Mammary epithelial cell (primary cell): Measurements from ENCODE around the gene ISG15.

Experiments
- CTCF ChIP-seq, 2 donors: IDR thresholded peaks in 1 of 2; conservative IDR thresholded peaks in 1 of 2; 2 replicates each; pipeline ENCODE4 v1.5.1; 2011 to 2012; ENCODE audit warnings: inconsistent platforms in 2 of 2, low read length in 2 of 2, mild to moderate bottlenecking in 2 of 2, control low read depth in 1 of 2, low read depth in 1 of 2; ENCODE audit not compliant: insufficient read depth in 1 of 2; ENCODE audit errors: extremely low read depth in 1 of 2
- EZH2 ChIP-seq: IDR thresholded peaks from 2 replicates; pipeline ENCODE4 v1.6.1; 2012; ENCODE audit warnings: low read length, inconsistent platforms, borderline replicate concordance

GRCh38 chr1:1046767-1047166 lies 33.5 kb downstream of the ISG15 start:
- TF ChIP-seq CTCF (conservative IDR thresholded peaks at IDR 0.05 in 1 of 2, IDR thresholded peaks at IDR 0.05 in 1 of 2; ENCODE audit: extremely low read depth in 1 of 2, insufficient read depth in 1 of 2, low read depth in 1 of 2, low read length in 2 of 2) (no peak), EZH2 (no peak)
